ENCODE measurements around the gene ZNF680. TPM values are rescaled to one million over a fixed set of nuclear protein-coding genes. Genes with fewer than 3 reads are reported as not detected.
"Not testable (repeated sequence)": the region's sequence is repeated elsewhere in the genome, so short reads cannot be mapped to it uniquely, and the experiment has no call there.

ZNF680 gene
- total RNA-seq, 2 donors from 2014 or later: 14.8 to 23.7 TPM

DNA sequence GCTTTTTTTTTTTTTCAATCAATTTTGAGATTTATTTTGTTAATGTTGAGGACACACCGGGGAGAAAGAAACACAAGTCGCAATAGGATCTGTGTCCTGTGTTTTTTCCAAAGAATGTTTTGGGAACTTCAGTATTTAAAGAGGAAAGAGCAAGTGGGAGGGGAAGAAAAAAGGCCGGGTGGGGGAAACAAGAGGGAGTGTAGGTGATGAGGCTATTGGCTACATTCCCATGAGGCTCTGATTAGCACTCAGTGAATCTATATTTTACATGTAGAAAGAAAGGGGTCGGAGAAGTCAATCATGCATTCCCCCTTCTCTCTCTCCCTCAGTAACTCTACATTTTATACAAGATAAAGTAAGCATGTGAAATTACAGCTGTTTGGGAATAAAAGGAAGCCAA lies 4.1 kb downstream of the ZNF680 start:
- Histone ChIP-seq H3K4me1 (peaks cover 31% of the 10 kb centered on the region), H3K27ac (peak overlapping the region in 3 of 4 donors; percentile 27 to 55 (median 45)), H3K4me3 (no peak overlapping the region), H3K27me3 (no peaks in the 10 kb centered on the region), H3K9me3 (no peaks in the 10 kb centered on the region), H3K36me3 (replicated peaks in 1 of 2; ENCODE audit: insufficient read depth in 1 of 2, low read depth in 2 of 2) (no peaks in the 10 kb centered on the region)
- 37 to 47% methylated on average over 4 of the region's 4 CpGs for WGBS, 2 donors
- TF ChIP-seq, protein P1, sequence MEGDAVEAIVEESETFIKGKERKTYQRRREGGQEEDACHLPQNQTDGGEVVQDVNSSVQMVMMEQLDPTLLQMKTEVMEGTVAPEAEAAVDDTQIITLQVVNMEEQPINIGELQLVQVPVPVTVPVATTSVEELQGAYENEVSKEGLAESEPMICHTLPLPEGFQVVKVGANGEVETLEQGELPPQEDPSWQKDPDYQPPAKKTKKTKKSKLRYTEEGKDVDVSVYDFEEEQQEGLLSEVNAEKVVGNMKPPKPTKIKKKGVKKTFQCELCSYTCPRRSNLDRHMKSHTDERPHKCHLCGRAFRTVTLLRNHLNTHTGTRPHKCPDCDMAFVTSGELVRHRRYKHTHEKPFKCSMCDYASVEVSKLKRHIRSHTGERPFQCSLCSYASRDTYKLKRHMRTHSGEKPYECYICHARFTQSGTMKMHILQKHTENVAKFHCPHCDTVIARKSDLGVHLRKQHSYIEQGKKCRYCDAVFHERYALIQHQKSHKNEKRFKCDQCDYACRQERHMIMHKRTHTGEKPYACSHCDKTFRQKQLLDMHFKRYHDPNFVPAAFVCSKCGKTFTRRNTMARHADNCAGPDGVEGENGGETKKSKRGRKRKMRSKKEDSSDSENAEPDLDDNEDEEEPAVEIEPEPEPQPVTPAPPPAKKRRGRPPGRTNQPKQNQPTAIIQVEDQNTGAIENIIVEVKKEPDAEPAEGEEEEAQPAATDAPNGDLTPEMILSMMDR (IDR thresholded peaks at IDR 0.05): no peak
- no peak for TF ChIP-seq POLR2A (IDR thresholded peaks at IDR 0.05)
- intact Hi-C loops (cut with DNase I): no loop called here
- ATAC-seq: no peak
- no peak for DNase-seq

- TF ChIP-seq POLR2A (IDR thresholded peaks at IDR 0.05): no peak
- TF ChIP-seq, protein P1 (IDR thresholded peaks at IDR 0.05): no peak
Measured at GRCh38 chr7:64558323-64558705, 4.6 kb downstream of the ZNF680 start.

GRCh38 chr7:64557601-64558322 lies 5.1 kb downstream of the ZNF680 start:
- H3K27ac ChIP-seq: peak overlapping the region in 2 of 4 donors; percentile 27 to 55
- no peak overlapping the region for H3K4me3 ChIP-seq
- ATAC-seq (no peak), DNase-seq (peak in 1 of 4 donors; percentile 28)
- H3K4me1 ChIP-seq: peaks cover 31% of the 10 kb centered on the region
- no peak for TF ChIP-seq POLR2A (IDR thresholded peaks at IDR 0.05)
- TF ChIP-seq, protein P1 (IDR thresholded peaks at IDR 0.05): no peak
- intact Hi-C loops (cut with DNase I): no loop called here
- no peaks in the 10 kb centered on the region for H3K36me3 ChIP-seq (replicated peaks in 1 of 2; ENCODE audit: insufficient read depth in 1 of 2, low read depth in 2 of 2)
- H3K9me3 ChIP-seq: no peaks in the 10 kb centered on the region
- no peaks in the 10 kb centered on the region for H3K27me3 ChIP-seq
- WGBS, 2 donors: 64 to 70% methylated on average over 8 of the region's 8 CpGs

More at GRCh38 chr7:64558323-64558705, 4.6 kb downstream of the ZNF680 start:
- ATAC-seq (no peak), DNase-seq (no peak)
- no peaks in the 10 kb centered on the region for H3K36me3 ChIP-seq (replicated peaks in 1 of 2; ENCODE audit: insufficient read depth in 1 of 2, low read depth in 2 of 2)
- intact Hi-C loops (cut with DNase I): no loop called here
- peaks cover 31% of the 10 kb centered on the region for H3K4me1 ChIP-seq
- H3K27ac ChIP-seq: peak overlapping the region in 3 of 4 donors; percentile 27 to 55 (median 45)
- 62 to 75% methylated on average over 1 of the region's 1 CpG for WGBS, 2 donors
- no peaks in the 10 kb centered on the region for H3K9me3 ChIP-seq
- no peak overlapping the region for H3K4me3 ChIP-seq
- no peaks in the 10 kb centered on the region for H3K27me3 ChIP-seq

DNA sequence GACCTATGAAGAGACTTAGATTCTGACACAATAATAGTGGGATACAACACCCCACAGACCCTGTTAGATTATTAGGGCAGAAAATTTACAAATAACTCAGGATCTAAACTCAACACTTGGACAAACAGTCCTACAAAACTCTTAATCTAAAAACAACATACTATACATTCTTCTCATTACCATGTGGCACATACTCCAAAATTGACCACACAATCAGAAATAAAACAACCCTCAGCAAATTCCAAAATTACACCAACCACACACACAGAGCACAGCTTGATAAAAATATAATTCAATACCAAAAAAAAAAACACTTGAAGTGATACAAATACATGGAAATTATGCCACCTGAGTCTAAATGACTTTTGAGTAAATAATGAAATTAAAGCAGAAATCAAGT lies 7.8 kb downstream of the ZNF680 start:
- Histone ChIP-seq H3K27ac (no peak overlapping the region), H3K36me3 (replicated peaks in 1 of 2; ENCODE audit: insufficient read depth in 1 of 2, low read depth in 2 of 2) (no peaks in the 10 kb centered on the region), H3K4me1 (peaks cover 23% of the 10 kb centered on the region), H3K4me3 (no peak overlapping the region), H3K27me3 (no peaks in the 10 kb centered on the region), H3K9me3 (no peaks in the 10 kb centered on the region)
- no peak for DNase-seq
- intact Hi-C loops (cut with DNase I): no loop called here
- TF ChIP-seq, protein P1 (IDR thresholded peaks at IDR 0.05): no peak
- TF ChIP-seq POLR2A (IDR thresholded peaks at IDR 0.05): no peak
- ATAC-seq: no peak

GRCh38 chr7:64554188-64554587 lies 8.7 kb downstream of the ZNF680 start:
- intact Hi-C loops (cut with DNase I); H3K4me3 ChIP-seq; H3K36me3 ChIP-seq (replicated peaks in 1 of 2; ENCODE audit: insufficient read depth in 1 of 2, low read depth in 2 of 2); H3K27me3 ChIP-seq; H3K9me3 ChIP-seq; H3K27ac ChIP-seq; DNase-seq; ATAC-seq: not testable (repeated sequence)
- WGBS, 2 donors: 92 to 97% methylated on average over 4 to 17 of the region's 28 CpGs
- H3K4me1 ChIP-seq: peaks cover 18% of the 10 kb centered on the region

All from body of pancreas (tissue), 4 donors.